Osteoblast (primary cell): ENCODE data around the gene EFL1. TPM values are rescaled to one million over a fixed set of nuclear protein-coding genes. Genes with fewer than 3 reads are reported as not detected.

Source experiments
- DNase-seq: peaks from one replicate; pipeline ENCODE4 v3.0.0; 2011; ENCODE audit warnings: low spot score, mixed read lengths; ENCODE audit not compliant: insufficient read length; ENCODE audit errors: missing footprints
- H2AFZ ChIP-seq: 2 replicates; pipeline ENCODE4 v1.6.0; 2011; ENCODE audit warnings: mild to moderate bottlenecking, low read length
- H3K27ac ChIP-seq: 2 replicates; pipeline ENCODE4 v1.5.1; 2011; ENCODE audit warnings: mild to moderate bottlenecking, low read depth, low read length, moderate library complexity
- H3K27me3 ChIP-seq: 2 replicates; pipeline ENCODE4 v1.6.0; 2012; ENCODE audit warnings: mild to moderate bottlenecking, control low read depth, inconsistent platforms, low read length, moderate library complexity; ENCODE audit not compliant: insufficient read depth
- H3K36me3 ChIP-seq: 2 replicates; pipeline ENCODE4 v1.5.1; 2011; ENCODE audit warnings: mild to moderate bottlenecking, low read length, control low read depth, moderate library complexity; ENCODE audit not compliant: insufficient read depth
- H3K4me1 ChIP-seq: 2 replicates; pipeline ENCODE4 v1.5.1; 2011; ENCODE audit warnings: mild to moderate bottlenecking, low read length, control low read depth, moderate library complexity; ENCODE audit not compliant: insufficient read depth
- H3K4me2 ChIP-seq: 2 replicates; pipeline ENCODE4 v1.6.0; 2011; ENCODE audit warnings: mild to moderate bottlenecking, low read length; ENCODE audit not compliant: insufficient read depth
- H3K4me3 ChIP-seq: fragments of 200-600 bp; sonication (generic); 3 replicates; pipeline ENCODE4 v1.5.1; 2012; ENCODE audit warnings: mild to moderate bottlenecking, low read length, inconsistent platforms; ENCODE audit not compliant: insufficient read depth
- H3K79me2 ChIP-seq: 2 replicates; pipeline ENCODE4 v1.6.0; 2012; ENCODE audit warnings: mild to moderate bottlenecking, low read length, control low read depth, inconsistent platforms; ENCODE audit not compliant: insufficient read depth
- H3K9me3 ChIP-seq: 2 replicates; pipeline ENCODE4 v1.5.1; 2011; ENCODE audit warnings: low read depth, low read length, control low read depth
- H4K20me1 ChIP-seq: 2 replicates; pipeline ENCODE4 v1.6.0; 2012; ENCODE audit warnings: mild to moderate bottlenecking, low read length, control low read depth; ENCODE audit not compliant: insufficient read depth
- total RNA-seq: library from RNA; depleted of rRNA; stranded (reverse); fragments of >200 nt; gene quantifications from 2 replicates; pipeline ENCODE4 v1.2.3, GENCODE V29; 2012
- TF ChIP-seq, protein P1 (sequence below): IDR thresholded peaks from 2 replicates; pipeline ENCODE4 v1.5.1; 2011; ENCODE audit warnings: mild to moderate bottlenecking, low read depth, low read length, moderate library complexity; ENCODE audit errors: extremely low read depth

The EFL1 gene
- total RNA-seq, 1 donor = 32.9 TPM

DNA sequence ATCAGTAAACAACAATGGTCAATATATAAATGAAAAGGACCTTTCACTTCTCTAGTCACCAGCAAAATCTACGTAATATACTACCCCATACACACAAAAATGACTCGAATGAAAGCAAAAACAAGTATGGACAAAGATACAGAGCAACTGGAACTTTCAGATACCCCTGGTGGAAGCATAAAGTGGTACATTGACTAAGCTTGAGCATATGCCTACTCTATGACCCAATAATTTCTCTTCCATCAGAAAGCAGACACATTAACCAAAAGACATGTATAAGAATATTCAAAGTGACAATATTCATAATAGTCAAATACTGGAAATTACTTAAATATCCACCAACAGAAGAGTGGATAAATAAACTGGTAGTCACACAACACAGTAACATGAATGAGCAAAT, 86.0 kb downstream of the EFL1 start:
- no peak overlapping the region for H3K4me3 ChIP-seq
- H3K4me2 ChIP-seq = no peak overlapping the region
- no peaks in the 10 kb centered on the region for H3K9me3 ChIP-seq
- peak overlapping the region; percentile 91 for H3K27ac ChIP-seq
- no peak overlapping the region for H2AFZ ChIP-seq
- peaks cover 18% of the 10 kb centered on the region for H3K79me2 ChIP-seq
- no peak for DNase-seq
- H3K27me3 ChIP-seq = no peaks in the 10 kb centered on the region
- no peaks in the 10 kb centered on the region for H3K36me3 ChIP-seq
- TF ChIP-seq, protein P1, sequence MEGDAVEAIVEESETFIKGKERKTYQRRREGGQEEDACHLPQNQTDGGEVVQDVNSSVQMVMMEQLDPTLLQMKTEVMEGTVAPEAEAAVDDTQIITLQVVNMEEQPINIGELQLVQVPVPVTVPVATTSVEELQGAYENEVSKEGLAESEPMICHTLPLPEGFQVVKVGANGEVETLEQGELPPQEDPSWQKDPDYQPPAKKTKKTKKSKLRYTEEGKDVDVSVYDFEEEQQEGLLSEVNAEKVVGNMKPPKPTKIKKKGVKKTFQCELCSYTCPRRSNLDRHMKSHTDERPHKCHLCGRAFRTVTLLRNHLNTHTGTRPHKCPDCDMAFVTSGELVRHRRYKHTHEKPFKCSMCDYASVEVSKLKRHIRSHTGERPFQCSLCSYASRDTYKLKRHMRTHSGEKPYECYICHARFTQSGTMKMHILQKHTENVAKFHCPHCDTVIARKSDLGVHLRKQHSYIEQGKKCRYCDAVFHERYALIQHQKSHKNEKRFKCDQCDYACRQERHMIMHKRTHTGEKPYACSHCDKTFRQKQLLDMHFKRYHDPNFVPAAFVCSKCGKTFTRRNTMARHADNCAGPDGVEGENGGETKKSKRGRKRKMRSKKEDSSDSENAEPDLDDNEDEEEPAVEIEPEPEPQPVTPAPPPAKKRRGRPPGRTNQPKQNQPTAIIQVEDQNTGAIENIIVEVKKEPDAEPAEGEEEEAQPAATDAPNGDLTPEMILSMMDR = no peak
- peaks cover 41% of the 10 kb centered on the region for H3K4me1 ChIP-seq
- H4K20me1 ChIP-seq = no peaks in the 10 kb centered on the region

DNA sequence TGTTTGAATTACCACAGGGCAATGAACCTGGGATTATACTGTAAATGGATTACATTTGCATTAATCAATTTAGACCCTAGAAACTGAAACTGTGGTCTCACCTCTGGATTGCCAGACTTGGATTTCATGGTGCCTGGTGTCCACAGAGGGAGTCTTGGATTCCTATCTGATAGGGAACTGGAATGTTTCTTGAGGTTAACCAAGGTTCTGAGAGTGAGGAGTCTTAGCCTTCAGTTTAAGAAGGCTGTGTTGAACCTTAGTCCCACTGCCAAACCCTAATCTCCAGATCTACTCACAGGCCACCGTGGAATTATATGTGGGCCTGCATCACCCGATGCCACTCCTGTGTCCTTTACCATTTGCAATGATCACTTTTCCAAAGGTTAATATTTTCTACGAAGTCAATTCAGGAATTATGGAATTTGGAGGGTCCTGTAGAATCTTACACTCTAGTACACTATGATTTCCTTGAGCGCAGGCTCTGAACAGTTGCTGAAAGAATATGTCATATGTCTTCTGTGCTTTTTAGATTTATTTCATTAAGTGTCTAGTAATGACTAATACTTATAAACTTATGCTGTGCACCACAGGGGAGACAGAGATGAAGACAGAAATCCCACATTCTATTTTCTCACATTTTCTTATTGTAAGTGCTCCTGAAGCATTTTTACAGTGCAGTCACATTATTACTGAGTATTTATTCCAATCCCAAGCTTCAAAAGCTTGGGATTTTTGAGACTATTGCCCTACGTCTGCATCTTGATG, 87.9 kb downstream of the EFL1 start:
- no peak overlapping the region for H3K4me2 ChIP-seq
- H3K4me1 ChIP-seq = peaks cover 27% of the 10 kb centered on the region
- TF ChIP-seq, protein P1 = no peak
- peak overlapping the region; percentile 10 for H3K27ac ChIP-seq
- no peak overlapping the region for H2AFZ ChIP-seq
- no peak overlapping the region for H3K4me3 ChIP-seq
- H4K20me1 ChIP-seq = no peaks in the 10 kb centered on the region
- H3K79me2 ChIP-seq = peaks cover 22% of the 10 kb centered on the region
- no peaks in the 10 kb centered on the region for H3K9me3 ChIP-seq
- no peaks in the 10 kb centered on the region for H3K36me3 ChIP-seq
- no peak for DNase-seq
- H3K27me3 ChIP-seq = no peaks in the 10 kb centered on the region

DNA sequence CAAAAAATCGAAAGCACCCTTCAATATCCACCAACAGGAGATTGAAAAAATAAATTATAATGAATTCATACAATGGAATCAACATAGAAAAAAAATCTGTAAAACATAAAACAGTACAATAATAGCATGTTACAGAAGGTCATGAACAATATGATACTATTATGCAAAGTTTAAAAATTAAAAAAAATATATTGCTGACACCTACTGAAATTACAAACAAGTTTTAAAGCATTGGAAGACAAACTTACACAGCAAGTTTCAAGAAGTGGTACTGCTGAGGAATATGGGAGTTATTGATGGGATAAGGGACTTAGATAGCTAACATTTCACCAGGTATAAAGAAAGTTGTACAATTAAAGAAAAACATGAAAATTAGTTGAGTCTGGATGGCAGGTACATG, 89.4 kb downstream of the EFL1 start:
- Histone ChIP-seq H3K4me2 (no peak overlapping the region), H3K4me3 (no peak overlapping the region), H3K27ac (no peak overlapping the region), H3K4me1 (peaks cover 17% of the 10 kb centered on the region), H3K36me3 (no peaks in the 10 kb centered on the region), H2AFZ (no peak overlapping the region), H4K20me1 (no peaks in the 10 kb centered on the region), H3K27me3 (no peaks in the 10 kb centered on the region), H3K9me3 (no peaks in the 10 kb centered on the region), H3K79me2 (peaks cover 22% of the 10 kb centered on the region)
- no peak for DNase-seq
- TF ChIP-seq, protein P1 = no peak

DNA sequence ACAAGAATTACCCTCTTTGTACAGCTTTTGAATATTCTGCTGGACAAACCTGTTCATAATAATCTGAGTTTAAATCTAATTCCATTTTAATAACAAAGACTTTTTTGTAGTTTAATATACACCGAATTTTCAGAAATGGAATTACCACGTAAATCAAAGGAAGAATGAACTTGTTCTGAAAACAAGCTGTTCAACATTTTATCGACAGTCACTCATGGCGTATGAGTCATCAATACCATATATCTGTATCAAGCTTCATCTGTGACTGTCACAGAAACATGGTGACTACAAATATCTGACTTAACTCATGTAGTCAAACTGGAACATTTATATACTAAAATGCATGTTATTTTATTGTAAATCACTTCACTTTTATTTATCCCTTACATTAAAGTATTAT, 90.0 kb downstream of the EFL1 start:
- Histone ChIP-seq H3K79me2 (peaks cover 22% of the 10 kb centered on the region), H2AFZ (no peak overlapping the region), H3K36me3 (no peaks in the 10 kb centered on the region), H3K4me2 (no peak overlapping the region), H3K27me3 (no peaks in the 10 kb centered on the region), H4K20me1 (no peaks in the 10 kb centered on the region), H3K9me3 (no peaks in the 10 kb centered on the region), H3K27ac (no peak overlapping the region), H3K4me1 (peaks cover 11% of the 10 kb centered on the region), H3K4me3 (no peak overlapping the region)
- TF ChIP-seq, protein P1 = no peak
- DNase-seq = no peak
